HG02642 (cell line): ENCODE data around the gene ZNF407.

ENCODE experiments used
- ATAC-seq: cut with Tn5 transposase; IDR thresholded peaks from one replicate; pipeline ENCODE4 v1.9.1; 2021; ENCODE audit warnings: mild to moderate bottlenecking; ENCODE audit not compliant: unreplicated experiment, poor library complexity

ZNF407 gene

DNA sequence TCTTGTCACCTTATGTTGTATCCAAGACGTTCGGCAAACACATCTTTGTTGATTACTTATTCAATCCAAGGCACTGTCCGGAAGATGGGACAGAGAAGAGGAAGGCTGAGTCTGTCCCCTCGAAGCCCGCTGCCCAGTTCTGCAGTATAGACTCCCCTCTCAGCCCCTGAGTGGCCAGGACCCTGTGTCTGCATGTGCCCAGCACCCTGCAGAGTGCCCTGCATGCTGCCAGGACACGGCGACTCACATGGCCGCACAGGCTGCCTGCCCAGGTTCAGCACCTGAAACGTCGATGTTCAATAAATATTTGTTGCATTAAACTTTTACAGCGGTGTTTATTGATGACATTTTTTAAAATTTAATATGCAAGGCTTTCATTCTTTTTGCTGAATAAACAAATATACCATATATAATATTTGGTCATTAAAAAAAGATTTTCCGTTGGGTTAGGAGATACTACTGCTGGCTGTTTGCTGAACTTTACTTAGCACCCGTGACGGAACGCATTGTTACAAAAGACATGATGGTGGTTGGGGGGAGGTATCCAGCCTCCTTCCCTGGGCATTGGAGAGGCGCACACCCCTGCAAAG is 464.7 kb downstream of the ZNF407 start:
- ATAC-seq: no peak

GRCh38 chr18:75063196-75063595 is 465.5 kb downstream of the ZNF407 start:
- ATAC-seq: no peak

GRCh38 chr18:75063615-75064512 is 466.2 kb downstream of the ZNF407 start:
- no peak for ATAC-seq

DNA sequence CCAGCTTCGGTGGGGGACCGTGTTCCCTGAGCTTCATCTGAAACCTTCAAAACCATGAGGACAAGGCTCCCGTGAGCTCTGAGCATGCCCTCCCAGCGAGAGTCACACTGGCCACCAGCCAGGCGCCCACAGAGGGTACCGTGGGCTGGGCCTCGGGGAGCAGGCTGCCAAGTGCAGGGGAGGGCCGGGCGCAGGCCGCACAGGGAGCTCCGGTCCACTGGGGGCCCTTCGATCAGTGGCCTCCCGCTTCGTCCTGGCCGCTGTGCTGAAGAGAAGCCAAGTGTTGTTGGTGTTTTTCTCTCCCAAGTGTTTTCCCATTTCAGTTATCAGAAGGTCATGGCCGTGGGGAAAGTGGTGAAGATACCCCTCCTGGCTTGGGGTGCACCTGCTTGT is 466.8 kb downstream of the ZNF407 start:
- no peak for ATAC-seq

GRCh38 chr18:75065251-75066000 is 467.8 kb downstream of the ZNF407 start:
- no peak for ATAC-seq

- ATAC-seq: no peak
These were observed 468.6 kb downstream of the ZNF407 start for GRCh38 chr18:75066021-75066880.

- ATAC-seq: no peak
These were observed 469.3 kb downstream of the ZNF407 start for GRCh38 chr18:75066936-75067335.

GRCh38 chr18:75067996-75068645 is 470.5 kb downstream of the ZNF407 start:
- ATAC-seq: no peak

DNA sequence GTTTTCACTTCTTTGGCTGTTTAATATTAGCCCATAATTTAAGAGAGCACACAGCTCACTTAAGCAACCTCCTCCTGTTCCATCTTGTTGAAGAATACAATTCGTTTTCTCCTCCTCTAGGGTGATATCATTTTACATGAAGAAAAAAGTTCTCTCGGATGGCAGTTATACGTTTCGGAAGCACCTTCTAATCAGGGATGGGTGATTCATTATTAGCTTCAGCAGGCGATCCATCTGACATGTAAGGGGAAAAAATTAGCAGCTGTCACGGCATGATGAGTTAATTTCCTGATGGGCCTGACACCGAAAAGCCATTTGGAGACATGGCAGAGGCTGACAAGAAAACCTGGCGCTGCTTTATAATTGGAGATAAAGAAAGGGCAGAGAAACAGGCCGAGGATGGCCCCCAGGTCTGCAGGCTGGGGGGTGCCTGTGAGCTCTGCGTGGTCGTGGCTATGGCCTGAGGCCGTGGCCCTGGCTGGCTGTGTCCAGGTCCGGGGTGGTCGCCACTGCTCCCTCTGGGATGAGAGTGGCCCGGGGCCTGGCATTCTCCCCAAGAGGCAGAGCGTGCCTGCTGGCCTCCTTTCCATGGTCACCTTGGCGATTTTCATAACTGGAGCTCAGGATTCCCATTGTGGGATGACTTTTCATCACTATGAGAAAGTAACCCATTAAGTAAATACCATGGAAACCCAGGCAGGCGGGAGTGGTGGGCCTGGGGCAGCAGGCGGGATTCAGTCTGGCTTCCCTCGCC is 471.2 kb downstream of the ZNF407 start:
- no peak for ATAC-seq

DNA sequence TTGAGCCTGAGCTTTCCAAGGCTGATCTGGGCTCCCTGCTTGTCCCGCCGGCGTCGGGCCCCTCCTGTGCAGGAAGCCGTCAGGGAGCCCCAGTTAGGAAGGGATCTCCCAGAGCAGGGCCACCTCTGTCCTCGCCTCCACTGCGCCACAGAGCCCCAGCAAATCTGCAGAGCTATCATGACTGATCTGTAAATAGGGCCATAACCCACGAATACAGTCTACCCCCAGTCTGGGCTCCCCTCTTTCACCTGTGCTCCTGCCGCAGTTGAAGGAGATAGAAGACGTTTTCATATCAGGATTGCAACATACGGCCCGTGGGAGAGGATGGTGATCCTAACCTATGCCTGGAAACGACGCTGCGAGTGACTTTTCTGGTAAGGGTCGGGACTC is 472.6 kb downstream of the ZNF407 start:
- no peak for ATAC-seq

- peak; percentile 85 for ATAC-seq
These were observed 473.2 kb downstream of the ZNF407 start for GRCh38 chr18:75070625-75071483.

DNA sequence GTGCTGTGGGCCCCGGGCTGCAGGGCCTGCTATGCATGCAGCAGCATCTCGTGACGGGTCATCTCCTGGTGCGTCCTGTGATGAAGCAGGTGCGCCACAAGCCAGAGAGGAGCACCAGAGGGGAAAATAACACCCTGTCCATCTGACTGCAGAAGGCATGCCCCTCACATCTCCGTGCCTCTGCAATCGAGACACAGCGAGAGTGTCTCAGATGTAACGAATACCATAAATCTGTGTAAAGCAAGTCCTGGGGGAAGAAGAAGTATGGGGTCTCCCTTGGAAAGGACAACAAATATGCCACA is 473.8 kb downstream of the ZNF407 start:
- no peak for ATAC-seq

DNA sequence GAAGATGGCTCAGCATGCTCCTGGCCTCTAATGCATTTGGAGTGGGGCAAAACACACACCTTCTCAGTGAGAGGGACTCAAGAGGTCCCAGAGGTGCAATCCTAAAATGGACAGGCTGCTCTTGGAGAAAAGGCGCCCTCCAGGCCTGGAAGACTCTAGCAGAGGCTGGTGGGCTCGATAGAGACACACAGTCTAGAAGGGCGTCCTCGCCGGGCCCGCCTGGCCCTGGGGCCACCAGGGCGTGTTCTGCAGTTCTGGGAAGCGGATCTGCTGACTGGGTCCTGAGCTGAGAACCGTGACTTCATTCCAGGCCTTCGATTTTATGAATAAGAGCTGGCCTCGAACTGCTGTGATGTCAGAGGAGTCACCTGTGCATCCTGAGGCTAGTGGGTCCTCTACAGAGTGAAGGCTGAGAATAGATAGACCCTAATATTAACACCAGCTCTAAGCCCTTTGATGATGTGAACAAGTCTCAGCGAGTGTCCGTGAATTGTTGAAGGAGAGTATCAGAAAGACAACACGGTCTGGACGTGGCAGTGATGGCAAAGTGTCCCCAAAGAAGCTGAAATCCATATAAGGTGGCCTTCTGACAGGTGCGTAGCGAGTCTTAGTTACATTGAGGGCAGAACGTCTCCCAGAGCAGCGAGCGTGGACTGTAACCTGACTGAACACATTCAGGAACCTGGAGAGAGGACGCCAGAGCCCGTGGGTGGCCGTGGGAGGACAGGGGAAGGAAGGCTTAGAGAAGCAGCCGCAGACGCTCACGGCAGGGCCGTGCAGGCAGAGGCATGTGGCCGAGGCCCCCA is 474.4 kb downstream of the ZNF407 start:
- ATAC-seq: no peak

DNA sequence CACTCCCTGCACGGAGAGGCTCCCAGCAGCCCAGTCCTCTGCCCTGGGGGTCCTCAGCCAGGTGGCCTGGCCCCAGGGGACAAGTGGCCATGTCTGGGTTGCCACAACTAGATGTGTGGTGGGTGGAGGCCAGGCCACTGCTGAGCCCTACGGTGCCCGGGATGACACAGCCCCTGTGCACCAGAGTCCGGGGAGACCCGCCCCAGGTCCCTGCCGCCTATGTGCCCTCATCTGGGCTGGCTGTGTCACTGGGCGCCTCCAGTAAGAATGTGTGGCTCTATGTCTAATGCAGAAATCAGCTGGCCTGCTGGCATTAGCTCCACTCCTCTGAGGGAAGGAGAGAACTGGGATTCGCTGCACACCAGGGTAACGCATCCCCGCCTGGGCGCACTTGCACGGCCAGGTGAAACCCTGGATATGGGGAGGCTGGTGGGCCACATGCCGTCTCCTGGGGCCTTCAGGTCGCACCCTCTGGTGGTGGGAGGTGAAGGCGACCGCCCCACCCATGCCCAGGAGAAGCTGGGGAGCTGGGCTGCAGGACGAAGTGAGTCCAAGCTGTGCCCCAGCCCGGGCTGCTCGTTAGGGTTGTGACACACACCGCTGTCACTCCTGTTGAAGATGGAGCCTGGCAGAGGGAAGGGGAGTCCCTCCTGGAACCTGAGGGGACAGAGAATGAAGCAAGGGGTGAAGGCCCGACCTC is 475.2 kb downstream of the ZNF407 start:
- no peak for ATAC-seq

DNA sequence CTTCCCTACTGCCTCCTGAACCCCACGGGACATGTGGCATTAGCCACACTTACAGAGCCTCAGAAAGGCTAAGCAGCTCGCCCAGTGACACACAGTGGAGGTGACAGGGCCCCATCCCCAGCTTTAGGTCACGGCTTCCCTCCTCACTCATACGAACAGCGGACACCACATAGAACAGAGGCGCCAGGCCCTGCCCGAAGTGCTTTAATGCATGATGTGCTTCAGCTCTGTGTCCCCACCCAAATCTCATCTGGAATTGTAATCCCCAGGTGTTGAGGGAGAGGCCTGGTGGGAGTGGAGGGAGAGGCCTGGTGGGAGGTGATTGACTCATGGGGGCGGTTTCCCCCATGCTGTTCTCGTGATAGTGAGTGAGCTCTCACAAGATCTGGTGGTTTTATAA is 476.0 kb downstream of the ZNF407 start:
- no peak for ATAC-seq

GRCh38 chr18:75074196-75075015 is 476.7 kb downstream of the ZNF407 start:
- no peak for ATAC-seq
